SH-SY5Y (cell line): Measurements from ENCODE around the gene THSD4.

ENCODE experiments used
- GATA2 ChIP-seq: IDR thresholded peaks from 2 replicates; pipeline ENCODE4 v1.6.1; 2011; ENCODE audit warnings: mild to moderate bottlenecking, low read depth, low read length
- GATA3 ChIP-seq: IDR thresholded peaks from 2 replicates; pipeline ENCODE4 v1.6.1; 2011; ENCODE audit warnings: low read depth, mild to moderate bottlenecking, low read length, moderate library complexity

The THSD4 gene

DNA sequence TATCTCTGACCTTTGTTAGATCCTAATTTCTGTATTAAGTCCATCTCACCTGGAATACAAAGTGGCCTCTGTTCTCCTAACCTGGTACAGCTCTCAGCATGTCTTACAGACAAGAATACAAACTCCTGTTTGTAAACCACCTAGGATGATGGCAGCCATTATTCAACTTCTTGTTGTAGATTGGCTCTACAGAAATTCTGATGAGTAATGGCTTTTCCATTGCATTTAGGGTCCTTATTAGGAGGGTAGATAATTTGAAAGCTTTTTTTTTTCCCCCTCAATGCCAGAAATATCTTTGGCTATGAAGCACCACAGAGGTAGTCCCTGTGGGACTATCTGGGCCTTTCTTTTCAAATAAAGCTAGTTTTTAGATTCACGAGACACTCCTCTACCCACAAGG is 704.9 kb downstream of the THSD4 start:
- TF ChIP-seq GATA3 (no peak), GATA2 (no peak)

DNA sequence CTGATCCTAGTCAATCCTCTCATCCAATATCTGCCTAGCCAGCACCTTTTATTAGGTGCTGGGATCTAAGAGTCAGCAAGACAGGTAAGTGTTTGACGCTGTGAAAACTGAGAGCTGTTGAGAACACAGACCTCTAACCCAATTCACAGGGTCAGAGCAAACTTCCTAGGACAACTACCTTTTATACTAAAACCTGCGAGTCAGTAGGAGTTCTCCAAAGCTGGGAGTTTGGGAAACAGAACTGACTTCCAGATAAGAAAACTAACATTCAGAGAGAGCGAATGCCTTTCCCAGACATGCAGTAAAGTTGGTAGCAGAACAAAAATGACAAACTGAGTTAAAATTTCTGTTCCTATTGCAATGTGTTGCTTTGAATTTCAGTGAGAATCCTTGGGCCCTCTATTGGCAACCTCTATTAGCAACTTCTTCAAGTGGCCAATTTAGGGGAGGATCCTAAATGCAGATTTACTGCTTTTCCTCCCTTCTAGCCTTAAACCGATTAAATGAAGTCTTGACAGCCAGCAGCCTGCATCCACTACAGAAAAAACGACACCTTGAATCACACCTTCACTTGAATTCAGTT is 706.4 kb downstream of the THSD4 start:
- no peak for TF ChIP-seq GATA2
- TF ChIP-seq GATA3, result no peak

DNA sequence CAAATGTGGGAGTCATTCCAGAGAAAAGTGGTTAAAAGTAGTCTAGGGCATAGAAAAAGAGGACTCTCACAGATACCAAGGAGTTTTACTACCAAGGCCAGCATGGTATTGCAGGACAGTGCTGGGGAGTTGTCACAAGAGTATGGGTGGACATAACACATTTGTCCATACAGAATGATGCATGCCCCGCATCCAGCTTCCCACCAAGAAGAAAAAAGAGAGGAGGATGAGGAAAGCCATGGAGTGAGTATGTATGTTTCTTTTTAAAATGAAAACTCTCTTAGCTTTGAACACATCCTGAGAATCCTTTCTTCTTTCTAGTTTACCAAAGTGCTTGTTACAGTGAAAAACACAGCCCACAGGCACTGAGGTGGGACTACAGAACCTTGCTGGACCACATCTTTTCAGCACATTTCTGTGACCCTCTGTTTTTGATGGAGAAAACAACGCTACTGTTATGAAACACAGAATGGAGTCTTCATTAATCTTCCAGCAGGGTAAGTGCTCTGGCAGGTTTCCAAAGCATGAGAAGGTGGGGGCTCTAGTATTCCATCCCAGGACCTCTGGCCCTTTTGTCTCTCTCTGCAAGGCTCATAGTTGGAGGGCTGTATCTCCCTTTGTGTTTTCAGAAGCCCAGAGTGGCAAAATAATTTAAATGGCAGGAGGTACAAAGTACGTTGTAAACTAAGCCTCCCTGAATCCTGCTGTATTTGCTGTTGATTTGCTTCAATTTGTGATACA is 707.8 kb downstream of the THSD4 start:
- TF ChIP-seq GATA3 (no peak), GATA2 (no peak)

DNA sequence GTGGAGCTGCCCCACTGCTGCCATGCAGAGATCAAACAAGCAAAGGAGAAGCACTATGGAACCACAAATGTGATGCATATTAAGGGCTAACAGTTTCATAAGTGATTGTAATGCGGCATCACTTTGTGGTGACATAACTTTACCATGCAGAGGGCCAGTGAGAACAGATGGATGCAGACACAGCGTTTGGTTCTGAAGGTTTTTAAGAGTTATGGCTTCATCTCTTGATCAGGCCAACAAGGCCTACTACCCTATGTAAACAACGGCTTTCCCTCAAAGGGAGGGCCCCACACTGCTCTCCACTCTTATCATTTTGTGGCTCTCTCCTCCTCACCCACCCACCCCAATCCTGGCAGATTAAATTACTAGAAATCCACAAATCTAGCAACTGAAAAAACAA is 708.5 kb downstream of the THSD4 start:
- TF ChIP-seq GATA2 (no peak), GATA3 (no peak)

DNA sequence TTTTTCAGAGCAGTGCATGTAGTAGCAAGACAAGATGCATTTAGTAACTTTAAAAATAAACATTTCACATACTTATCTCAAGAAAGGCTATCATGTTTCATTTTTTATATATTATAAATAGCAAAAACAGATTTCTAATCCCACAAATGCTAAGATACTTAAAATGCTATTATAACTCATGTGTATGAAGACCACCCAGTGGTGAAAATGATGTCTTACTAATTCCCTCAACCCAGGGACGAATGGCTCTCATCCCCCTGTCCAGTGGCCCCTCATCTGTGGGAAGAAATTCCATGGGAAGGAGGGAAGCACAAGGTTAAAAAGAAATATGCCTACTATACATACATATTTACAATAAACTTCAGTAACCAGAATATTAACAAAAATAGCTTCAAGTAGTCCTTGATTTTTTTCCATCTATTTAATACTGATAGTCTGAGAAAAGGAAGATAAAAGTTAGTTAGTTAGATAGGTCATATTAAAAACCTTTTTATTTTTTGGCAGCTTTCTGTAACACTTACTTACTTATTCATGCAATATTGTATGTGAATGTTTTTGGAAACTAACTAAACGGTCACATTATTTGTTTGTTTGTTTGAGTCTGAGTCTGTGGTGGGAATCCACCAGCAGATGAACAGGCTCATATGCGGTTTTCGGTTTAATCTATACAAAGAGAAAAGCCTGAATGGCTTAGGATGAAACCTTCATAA is 709.9 kb downstream of the THSD4 start:
- TF ChIP-seq GATA3 (no peak), GATA2 (no peak)

DNA sequence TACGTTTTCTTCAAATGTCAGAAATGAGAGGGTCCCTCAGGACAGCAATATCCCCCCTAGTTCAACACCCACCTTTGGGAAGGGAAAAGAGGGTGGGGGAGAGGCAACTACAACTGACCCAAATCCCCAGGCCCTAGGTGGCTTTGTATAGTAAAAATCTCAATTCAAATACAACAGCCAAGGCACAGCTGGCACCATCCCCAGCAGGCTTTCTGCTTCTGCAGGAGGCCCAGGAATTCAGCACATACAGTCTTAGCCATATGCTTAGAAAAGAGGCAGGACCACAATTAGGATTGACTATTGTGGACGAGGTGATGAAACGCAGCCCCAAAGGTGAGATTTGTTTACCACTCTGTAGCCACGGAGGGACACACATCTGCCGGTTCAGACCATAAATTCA is 710.9 kb downstream of the THSD4 start:
- TF ChIP-seq GATA2, result no peak
- TF ChIP-seq GATA3, result no peak

DNA sequence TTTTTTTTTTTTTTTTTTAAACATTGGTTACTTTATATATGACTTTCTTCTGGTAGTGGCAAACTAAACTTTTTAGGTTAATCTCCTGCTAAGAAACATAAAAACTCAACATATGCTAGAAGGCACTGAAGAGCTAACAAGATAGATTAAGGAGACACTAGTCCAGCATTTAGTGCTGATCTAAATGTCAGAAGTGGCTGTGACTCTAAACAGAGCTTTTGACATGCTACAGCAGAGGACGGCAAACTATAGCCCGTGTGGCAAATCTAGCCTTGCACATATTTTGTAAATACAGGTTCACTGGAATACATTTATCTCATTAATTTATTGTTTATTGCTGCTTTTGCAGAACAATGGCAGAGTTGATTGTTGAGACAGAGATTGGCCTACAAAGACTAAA is 715.7 kb downstream of the THSD4 start:
- TF ChIP-seq GATA3 (no peak), GATA2 (no peak)
